HG03439 (cell line): ENCODE results near the gene TRPV2.

ENCODE experiments used
- ATAC-seq: cut with Tn5 transposase; IDR thresholded peaks from one replicate; pipeline ENCODE4 v1.9.1; 2021; ENCODE audit warnings: mild to moderate bottlenecking, moderate library complexity; ENCODE audit not compliant: unreplicated experiment

The TRPV2 gene

DNA sequence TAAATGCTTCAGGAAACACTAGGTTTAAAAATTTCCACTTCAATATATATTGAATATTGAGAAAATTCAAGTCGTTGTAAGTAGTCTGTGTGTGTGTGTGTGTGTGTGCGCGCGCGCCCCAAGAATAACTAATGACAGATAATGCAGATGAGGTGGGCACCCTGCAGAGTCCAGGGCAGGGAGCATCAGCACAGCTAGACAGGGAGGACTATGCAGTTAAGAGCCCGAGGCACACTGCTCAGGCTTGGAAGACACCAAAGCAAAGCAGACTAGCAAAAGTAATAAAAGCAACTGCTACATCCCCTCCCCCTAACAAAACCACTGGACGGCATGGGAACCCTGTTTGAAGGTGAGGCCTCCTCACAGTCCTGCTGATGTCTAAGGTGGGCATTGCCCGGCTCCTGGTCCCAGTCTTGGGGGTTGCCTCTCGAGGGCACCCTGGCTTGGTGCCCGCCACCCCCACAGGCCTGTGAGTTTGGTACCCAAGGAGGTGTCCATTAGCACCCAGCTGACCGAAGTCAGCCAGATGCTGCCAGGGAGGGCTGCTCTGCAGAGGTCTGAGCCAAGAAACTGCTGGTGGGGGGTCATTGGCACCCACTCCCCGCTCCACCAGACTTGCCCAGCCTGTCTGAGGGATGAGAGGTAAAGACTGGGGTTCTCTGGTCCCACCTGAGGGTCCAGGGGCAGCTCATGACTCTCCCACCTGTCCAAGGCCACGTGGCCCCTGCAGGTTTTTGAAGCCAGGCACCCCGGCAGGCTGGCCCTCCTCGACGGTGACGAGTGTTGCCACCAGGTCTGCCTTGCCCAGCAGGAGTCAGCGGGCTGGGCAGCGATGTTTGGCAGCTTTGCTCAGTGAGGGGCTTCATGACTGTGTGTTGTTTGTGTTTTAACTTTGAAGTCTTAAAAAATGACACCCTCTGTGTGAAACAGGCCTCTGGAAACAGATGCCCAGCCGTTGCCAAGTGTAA lies 58.0 kb downstream of the TRPV2 start:
- ATAC-seq, result no peak

DNA sequence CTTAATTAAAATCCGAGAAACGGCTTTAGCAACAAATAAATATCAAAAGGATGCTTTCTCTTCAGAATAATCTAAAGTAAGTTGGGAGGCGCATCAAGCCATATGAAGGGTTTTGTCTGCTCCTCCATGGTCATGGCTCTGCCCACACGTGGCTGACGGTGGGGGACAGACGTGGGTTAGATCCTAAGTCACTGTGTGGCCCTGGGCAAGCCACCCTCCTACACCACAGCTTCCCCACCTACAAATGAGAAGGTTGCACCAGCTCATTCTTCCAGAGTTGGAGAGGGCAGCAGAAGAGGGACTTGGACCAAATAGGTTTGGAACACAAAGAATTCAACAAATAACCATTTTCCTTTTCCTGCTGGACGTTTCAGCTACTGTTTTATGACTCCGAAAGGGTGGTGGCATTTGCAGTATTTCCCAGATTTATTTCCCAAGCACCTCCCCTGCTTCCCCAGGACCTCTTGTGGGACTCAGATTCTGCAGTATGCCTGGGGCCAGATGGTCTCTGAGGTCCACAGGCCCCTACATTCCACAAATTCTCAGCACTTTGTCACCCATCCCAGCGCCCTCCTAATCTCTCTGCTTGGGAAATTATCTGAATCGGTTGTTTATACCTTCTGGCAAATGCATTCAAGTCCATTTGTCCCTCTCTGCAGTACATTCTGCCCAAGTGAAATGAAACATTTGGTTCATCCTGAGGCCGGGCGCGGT lies 58.8 kb downstream of the TRPV2 start:
- no peak for ATAC-seq

DNA sequence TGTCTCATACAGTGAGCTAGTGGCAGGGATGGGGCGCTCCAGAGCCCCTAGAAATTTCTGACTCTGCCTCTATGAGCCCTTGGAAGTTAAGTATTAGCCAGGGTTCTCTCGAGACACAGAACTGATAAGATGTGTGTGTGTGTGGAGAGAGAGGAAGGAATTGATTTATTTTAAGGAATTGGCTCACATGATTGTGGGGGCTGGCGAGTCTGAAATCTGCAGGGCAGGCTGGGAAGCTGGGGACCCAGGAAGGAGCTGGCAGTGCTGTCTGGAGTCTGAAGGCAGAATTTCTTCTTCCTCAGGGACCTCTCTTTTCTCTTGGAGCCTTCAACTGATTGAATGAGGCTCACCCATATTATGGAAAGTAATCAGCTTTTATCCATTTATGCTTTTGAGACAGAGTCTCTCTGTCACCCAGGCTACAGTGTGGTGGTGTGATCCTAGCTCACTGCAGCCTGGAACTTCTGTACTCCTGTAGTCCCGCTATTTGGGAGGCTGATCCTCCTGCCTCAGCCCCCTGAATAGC lies 59.9 kb downstream of the TRPV2 start:
- ATAC-seq, result no peak

DNA sequence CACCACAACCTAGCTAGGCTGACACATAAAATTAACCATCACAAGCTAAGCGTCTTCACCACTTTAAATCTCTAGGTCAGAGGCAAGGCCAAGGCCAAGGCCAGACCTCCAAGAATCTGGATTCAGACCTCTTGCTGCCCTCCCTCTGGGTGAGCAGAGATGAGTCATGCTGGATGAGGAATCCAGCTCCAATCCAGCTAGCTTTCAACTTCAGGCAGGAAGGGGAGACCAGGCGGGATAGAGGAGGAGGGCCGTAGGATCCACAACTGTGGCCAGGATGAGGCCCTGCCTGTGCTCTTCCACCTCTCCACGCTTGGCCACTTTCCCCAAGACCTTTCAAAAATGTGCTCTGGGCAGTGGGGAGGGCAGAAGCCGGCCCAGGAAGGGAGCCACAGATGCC lies 61.9 kb downstream of the TRPV2 start:
- no peak for ATAC-seq

DNA sequence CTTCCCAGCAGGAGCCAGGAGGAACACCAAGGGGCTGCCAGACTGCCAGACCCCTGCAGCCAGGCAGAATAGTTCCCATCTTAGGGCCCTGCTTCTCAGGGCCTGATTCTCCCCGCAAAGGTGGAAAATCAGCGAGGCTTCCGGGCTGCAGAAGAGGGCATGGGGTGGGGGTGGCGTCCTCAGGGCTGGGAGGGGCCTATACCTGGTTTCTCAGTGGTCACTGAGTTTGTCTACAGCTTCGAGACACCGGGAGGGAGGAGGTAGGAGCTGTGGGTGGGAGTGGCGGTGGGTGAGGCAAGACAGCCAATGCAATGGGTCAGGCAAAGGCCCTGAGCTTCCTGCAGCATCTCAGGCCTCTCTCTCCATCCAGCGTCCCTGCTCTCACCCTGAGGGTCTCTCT lies 62.3 kb downstream of the TRPV2 start:
- no peak for ATAC-seq

DNA sequence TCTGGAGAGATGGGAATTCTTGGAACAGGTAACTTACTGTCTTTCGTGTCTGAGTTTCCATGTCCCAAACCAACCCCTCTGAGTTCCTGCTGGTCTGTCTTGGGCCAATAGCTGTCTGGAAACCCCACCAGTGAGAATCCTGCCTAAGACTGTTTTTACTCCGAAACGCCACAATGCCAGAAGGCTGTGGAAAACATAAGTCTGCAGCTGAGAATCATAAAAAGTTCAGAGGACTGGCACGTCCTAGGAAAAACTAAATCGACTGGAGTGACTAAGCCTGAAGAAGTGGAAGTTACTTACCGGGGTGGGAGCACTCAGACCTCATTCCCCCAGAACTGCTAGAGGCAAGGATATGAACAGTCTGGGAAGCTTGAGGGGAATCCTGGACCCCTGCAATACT lies 63.3 kb downstream of the TRPV2 start:
- no peak for ATAC-seq

DNA sequence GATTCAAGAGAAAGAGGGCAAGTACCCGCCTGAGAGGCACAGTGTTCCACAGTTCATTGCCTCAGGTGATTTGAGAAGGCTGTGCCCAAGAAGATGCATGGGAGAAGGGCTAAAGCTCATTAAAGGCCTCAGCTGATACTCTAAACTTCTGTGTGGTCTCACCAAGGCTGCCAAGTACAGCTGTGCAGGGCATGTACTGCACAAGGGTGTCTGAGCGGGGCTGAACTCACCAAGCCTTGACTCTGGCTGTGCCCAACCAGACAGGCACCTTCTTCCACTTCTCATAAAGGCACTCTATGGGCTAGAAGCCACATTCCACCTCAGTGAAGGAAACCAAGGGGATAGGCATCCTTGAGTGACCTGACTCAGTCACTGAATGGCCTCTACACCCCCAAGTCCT lies 63.9 kb downstream of the TRPV2 start:
- ATAC-seq, result no peak

DNA sequence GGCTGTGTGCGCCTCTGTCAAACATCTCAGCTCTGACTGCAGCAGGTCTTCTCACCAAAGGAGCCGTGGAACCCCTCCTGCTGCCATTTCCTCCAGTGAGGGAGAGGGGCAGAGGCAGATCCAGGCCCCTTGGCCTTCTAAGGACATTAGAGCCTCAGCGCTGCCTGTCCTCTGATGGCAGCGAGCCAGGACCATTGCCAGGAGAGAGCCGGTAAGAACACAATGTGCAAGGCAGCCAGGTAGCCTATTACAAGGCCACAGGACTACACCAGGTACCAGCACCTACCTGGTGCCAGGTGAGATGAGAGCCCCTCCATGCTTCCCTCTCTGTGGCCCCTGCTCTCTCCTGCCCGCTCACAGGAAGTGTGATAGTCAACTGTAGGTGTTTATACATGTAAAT lies 65.6 kb downstream of the TRPV2 start:
- ATAC-seq, result no peak

DNA sequence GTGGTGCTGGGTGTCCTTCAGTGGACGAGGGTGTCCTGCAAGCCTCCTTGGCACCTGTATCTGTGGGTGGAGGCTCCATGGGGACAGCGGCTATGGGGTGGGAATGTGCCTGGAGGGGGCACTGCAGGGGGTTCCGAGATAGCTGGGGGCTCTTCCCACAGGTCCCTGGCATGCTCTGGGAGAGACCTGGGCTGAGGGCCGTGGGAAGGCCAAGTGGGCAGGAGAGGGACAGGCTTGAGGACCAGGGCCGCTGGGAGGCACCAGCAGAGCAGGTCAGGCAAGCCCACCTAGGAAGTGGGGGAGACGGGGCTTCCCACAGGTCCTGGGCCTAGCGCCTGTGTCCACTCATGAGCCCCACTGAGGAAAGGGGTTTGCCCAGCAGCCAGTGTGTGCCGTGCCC lies 66.9 kb downstream of the TRPV2 start:
- no peak for ATAC-seq

DNA sequence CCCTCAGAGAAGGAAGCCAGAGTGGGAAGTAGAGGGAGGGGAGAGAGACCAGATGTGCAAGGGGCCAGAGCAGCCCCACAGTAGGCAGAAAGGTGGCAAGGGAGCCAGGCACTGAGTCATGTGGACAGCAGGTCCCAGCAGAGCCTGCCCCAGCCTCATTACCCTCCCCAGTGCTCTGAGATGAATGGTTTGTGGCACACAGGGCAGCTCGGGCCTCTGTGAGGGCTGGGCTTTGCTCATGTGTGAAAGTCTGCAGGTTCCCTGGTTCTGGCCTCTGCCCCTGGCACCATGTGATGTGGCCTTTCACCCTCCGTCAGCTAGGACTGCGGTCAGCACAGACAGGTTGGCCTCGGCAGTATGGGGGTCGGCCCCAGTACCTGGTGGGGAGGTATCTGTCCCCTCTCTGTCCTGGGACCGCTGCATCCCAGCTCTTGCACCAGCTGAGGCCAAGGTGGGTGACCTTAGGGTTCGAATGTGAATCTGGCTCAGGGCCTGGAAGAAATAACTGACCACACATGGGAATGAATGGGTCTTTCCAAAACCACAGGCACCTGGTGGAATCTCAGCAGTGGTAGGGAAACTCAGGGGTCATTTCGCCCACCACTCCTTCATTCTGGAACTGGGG lies 67.8 kb downstream of the TRPV2 start:
- ATAC-seq, result no peak

DNA sequence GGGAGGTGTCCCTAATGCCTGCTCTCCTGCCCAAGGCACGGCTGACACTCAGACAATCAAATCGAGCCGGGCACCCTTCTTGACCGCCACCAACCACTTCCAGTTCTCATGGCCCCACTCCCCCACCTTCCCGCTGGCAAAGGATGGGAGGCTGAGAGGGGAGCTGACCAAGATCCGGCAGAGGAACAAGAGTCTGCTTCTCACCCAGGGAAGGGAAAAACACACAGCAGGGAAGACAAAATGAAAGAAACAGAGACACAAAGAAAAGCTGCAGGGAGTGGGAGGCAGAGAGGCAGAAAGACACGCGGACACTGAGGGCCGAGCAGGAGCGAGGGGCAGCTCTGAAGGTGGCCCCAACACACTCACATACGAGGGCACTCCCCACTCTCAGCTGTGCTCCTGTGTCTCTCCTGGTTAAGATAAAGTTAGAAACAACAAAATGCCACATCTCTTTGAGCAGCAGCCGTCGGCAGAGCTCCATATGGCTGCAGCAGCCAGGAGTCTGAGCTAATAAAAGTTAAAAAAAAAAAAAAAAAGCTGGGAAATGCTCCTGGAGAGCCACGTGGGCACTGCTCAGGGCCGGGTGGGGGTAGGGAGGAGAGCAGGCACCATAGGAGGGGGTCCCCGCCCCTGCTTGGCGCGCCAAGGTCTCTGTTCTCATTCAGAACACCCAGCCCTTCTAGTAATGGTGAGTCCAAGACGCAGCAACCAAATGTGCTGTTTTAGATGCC lies 69.2 kb downstream of the TRPV2 start:
- ATAC-seq, result no peak
